Activated CD8-positive, alpha-beta T cell treated with anti-CD3 and anti-CD28 coated beads, Interleukin-2, amount 10 ng/mL, durations not matched to agents 7 days and 5 days (primary cell): ENCODE results near the gene RERE. TPM values are rescaled to one million over a fixed set of nuclear protein-coding genes. Genes with fewer than 3 reads are reported as not detected.

Experiments used
- ATAC-seq: fragments of 150-1000 bp; cut with Tn5 transposase; one replicate; pipeline ENCODE4 v1.10.0; 2021; ENCODE audit warnings: moderate library complexity
- CTCF ChIA-PET: fragments of 350-600 bp; sonication (Branson Sonifier 250); formaldehyde crosslinking; loops from one replicate; lab custom pipeline; 2021; ENCODE audit warnings: antibody characterized with exemption; lab: Charles Lee
- POLR2A ChIA-PET: fragments of 350-600 bp; sonication (Branson Sonifier 250); formaldehyde crosslinking; loops from one replicate; lab custom pipeline; 2021; ENCODE audit warnings: antibody characterized with exemption; lab: Charles Lee
- DNase-seq: peaks from one replicate; pipeline ENCODE4 v3.0.0-alpha.2; 2020
- H3K27ac Mint-ChIP-seq: one replicate; pipeline ENCODE4 v1.8.0; 2021; ENCODE audit warnings: mild to moderate bottlenecking, mixed read lengths
- H3K27me3 Mint-ChIP-seq: one replicate; pipeline ENCODE4 v1.8.0; 2021; ENCODE audit warnings: low read depth, mixed read lengths
- H3K36me3 Mint-ChIP-seq: one replicate; pipeline ENCODE4 v1.8.0; 2021; ENCODE audit warnings: low read depth, mixed read lengths
- H3K4me1 Mint-ChIP-seq: one replicate; pipeline ENCODE4 v1.8.0; 2021; ENCODE audit warnings: low read depth, mixed read lengths
- H3K4me3 Mint-ChIP-seq: one replicate; pipeline ENCODE4 v1.8.0; 2021; ENCODE audit warnings: mild to moderate bottlenecking, mixed read lengths
- H3K9me3 Mint-ChIP-seq: one replicate; pipeline ENCODE4 v1.8.0; 2022; ENCODE audit warnings: mixed read lengths; ENCODE audit not compliant: insufficient read depth
- total RNA-seq, 2 experiments: library from RNA; stranded (reverse); gene quantifications; one replicate each; pipeline ENCODE4 v1.2.3, GENCODE V29; 2021

Gene RERE
- total RNA-seq, 2 experiments from 2014 or later = 37.4 to 44.7 TPM

DNA sequence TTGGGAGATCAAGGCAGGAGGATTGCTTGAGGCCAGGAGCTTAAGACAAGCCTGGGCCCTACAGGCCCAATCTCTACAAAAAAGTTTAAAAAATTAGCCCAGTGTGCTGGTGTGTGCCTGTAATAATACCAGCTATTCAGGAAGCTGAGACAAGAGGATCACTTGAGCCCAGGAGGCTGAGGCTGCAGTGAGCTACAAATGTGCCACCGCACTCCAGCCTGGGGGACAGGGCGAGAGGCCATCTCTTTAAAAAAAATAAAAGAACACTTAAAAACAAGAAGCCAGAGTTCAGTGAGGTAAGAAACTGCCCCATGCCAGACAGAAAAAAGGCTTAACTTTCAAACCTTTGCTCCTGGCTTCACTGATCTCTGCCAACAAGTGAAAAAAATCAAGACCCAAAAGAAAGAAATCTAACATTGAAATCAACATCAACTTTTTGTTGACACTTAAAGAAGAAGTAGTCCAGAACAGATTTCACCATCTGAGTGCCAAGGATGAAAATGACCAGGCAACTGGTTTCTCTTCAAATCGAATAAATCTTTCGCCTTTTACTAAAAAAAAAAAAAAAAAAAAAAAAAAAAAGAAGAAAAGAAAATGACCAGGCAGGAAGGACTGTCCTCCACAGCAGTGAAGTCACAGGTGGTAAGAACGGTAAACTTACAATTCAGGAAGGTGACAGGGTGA is 448.3 kb downstream of the RERE start:
- H3K4me1 Mint-ChIP-seq = peaks cover 7% of the 10 kb centered on the region
- ATAC-seq = no peak
- H3K36me3 Mint-ChIP-seq = peaks cover 5% of the 10 kb centered on the region
- POLR2A ChIA-PET = no interaction called here
- CTCF ChIA-PET = interaction anchor here (0.6 to 1.4 kb wide), 2 partner anchors 9 to 439 kb away, joined by 3 read pairs; no protein-coding TSS in a partner anchor
- no peak for DNase-seq
- no peaks in the 10 kb centered on the region for H3K9me3 Mint-ChIP-seq
- H3K27me3 Mint-ChIP-seq = no peaks in the 10 kb centered on the region
- H3K27ac Mint-ChIP-seq = no peak overlapping the region
- no peak overlapping the region for H3K4me3 Mint-ChIP-seq

DNA sequence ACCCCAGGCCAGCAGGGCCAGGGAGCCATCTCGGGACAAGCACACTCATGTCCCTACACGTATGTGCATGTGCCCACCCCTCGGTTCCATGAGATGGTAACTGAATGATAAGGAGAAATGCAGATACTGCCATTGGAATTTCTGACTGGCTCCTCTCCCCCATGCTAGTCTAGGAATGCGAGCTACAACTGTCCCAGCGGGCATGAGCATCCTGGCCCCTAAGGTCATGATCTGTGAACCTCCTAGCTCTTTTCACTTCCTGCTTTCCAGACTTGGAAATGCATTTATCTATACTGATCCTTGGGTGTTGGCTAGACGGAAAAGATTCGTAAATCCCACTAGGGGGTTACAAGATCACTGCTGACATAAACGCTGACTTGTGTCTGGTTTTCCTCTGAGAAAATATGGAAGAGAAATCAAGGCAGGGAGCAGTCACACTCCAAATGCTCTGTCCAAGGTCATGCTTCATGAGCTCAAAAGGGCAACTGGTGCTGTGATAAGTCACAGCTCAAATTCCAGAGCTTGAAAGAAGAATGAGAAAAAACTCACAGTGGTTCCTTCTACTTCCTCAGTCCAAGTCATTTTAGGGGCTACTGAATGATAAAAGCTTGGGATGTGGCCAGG is 449.8 kb downstream of the RERE start:
- Mint-ChIP-seq H3K9me3 (no peaks in the 10 kb centered on the region), H3K4me3 (no peak overlapping the region), H3K36me3 (peaks cover 5% of the 10 kb centered on the region), H3K27ac (no peak overlapping the region), H3K27me3 (no peaks in the 10 kb centered on the region), H3K4me1 (peaks cover 7% of the 10 kb centered on the region)
- CTCF ChIA-PET = interaction anchor here (1.4 kb wide), 1 partner anchor 10 kb away, joined by 3 read pairs; no protein-coding TSS in a partner anchor
- POLR2A ChIA-PET = no interaction called here
- no peak for DNase-seq
- no peak for ATAC-seq

DNA sequence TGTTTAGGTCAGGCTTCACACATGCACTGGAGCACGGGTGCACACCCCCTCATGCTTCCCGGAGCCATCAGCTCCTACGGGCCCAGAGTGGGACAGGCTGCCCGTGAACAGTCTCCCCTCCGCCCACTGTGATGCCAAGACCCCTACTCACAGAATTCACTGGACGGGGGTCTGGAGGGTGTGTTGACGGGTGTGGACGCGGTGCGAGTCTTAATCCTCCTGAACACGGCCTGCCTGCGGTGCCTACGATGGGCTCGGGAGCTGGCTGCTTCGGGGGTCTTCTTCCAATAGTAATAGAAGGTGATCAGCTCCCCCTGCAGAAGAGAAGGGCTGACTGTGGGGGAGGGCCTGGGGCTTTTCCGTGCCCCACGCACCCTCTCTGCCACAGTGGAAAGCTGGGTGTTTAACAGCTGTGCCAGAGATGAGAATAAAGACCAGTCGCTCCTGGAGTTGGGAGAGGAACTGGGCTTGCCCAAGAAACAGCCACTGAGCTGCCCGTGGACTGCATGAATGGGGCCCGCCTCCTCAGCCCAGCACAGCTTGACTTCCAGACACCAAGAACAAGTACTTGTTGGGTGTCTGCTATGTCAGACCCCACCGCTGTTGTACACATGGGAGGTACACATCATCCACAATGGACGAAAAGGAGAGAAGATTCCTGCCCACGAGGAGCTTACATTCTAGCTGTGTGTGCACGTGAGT is 451.6 kb downstream of the RERE start:
- ChIA-PET CTCF (interaction anchor here (1.0 to 1.1 kb wide), 2 partner anchors 14 to 351 kb away, joined by 3 to 4 read pairs; no protein-coding TSS in a partner anchor), POLR2A (no interaction called here)
- Mint-ChIP-seq H3K4me1 (peaks cover 7% of the 10 kb centered on the region), H3K9me3 (no peaks in the 10 kb centered on the region), H3K4me3 (no peak overlapping the region), H3K36me3 (peaks cover 5% of the 10 kb centered on the region), H3K27me3 (no peaks in the 10 kb centered on the region), H3K27ac (no peak overlapping the region)
- ATAC-seq (no peak), DNase-seq (no peak)

DNA sequence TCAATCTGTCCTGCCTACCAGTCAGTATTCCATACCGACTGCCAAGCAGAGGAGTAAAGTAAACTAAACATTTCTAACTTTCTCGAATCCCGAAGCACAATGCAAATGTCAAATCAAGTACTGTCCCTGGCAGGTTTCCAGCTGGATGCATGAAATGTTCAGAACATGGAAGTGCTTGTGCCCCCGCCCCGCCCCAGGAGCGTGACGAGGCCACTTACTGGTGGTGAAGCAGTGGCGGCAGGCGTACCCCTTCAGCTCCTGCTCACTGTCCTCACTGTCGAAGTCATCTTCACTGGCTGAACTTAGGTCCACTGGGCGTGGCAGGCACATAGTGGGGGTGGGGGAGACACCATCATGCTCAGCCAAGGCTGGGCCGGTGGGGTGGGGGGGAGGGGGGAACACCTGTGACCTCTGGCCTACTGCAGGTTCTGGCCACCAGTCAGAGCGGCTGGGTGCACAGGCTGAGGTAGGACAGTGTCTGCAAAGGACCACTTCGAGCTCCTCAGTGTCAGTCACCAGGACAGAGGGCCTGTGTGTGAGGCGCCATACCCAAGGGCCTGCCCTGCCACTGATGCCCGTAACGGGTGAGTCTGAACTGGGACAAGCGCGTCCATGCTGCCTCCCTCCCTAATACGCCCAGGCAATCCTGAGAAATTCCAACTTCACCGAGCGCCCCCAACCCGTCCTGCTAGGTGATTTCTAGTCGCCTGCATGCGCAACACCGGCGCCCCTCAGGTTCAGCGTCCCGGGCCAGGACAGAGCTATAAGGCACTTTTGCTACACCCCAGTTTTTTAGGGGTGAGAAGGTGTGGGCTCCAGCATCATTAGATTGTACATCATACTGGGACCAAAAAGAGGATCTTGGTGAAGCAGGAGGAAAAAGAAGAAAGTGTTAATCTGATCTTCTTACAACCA is 452.7 kb downstream of the RERE start:
- no peak for DNase-seq
- CTCF ChIA-PET = interaction anchor here (1.1 kb wide), 1 partner anchor 13 kb away, joined by 3 read pairs; no protein-coding TSS in a partner anchor
- ATAC-seq = no peak
- Mint-ChIP-seq H3K27me3 (no peaks in the 10 kb centered on the region), H3K9me3 (no peaks in the 10 kb centered on the region), H3K36me3 (peaks cover 5% of the 10 kb centered on the region), H3K4me1 (peaks cover 2% of the 10 kb centered on the region), H3K4me3 (no peak overlapping the region), H3K27ac (no peak overlapping the region)
- POLR2A ChIA-PET = no interaction called here

DNA sequence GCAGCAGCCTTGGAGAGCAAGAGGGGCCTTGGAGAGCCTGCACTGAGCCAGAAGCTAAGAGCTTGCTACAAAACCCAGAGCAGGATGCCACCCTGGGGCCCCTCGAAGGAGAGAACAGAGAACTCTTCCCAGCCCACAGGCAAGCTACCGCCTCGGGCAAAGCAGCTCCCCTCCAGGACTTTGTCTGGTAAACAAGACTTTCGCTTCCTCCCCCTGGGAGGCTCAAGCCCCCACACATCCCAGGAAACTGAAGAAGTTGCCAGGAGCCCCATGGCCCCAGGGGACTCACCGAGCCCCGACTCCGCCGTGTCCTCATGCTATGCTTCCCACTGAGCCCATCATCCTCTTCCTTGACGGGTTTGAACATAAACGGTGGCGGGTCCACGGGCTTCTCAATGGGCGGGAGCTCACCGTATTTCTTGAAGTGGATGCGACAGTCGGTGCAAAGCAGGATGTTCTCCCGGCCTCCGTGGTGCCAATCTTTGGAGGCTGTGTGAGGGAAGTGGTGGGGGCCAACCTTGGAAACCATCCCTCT is 453.6 kb downstream of the RERE start:
- Mint-ChIP-seq H3K36me3 (peaks cover 5% of the 10 kb centered on the region), H3K9me3 (no peaks in the 10 kb centered on the region), H3K4me1 (no peaks in the 10 kb centered on the region), H3K27ac (no peak overlapping the region), H3K4me3 (no peak overlapping the region), H3K27me3 (no peaks in the 10 kb centered on the region)
- no peak for ATAC-seq
- no peak for DNase-seq
- ChIA-PET CTCF (interaction anchor here (1.2 kb wide), 1 partner anchor 388 kb away, joined by 3 read pairs; no protein-coding TSS in a partner anchor), POLR2A (no interaction called here)

DNA sequence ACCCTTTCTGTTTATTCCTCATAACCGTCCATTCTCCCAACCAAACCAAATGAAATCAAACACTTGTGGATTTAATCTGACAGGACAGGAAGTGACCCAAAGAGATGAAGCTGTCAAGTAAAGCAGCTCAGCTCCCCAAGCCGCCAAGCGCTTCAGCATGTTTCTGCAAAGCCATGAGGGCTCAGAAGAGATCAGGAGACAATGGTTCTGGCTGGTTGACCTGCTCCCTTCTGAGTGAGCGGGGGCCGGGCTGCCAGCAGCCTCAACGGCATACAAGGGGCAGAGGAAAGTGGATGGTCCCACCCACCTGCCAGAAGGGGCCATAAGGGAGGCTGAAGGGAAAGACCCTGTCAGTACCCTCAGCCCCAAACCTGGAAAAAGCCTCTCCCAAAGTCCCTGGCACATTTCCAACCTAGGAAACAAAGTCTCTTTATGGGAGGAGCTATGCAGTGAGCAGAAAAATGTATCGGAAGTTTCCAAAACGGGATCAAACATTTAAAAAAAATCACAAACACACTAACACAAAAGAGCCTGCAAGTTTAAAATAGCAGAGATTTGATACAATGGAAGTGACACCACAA is 454.2 kb downstream of the RERE start:
- no peak overlapping the region for H3K27ac Mint-ChIP-seq
- H3K36me3 Mint-ChIP-seq = peaks cover 5% of the 10 kb centered on the region
- ATAC-seq (no peak), DNase-seq (no peak)
- POLR2A ChIA-PET = no interaction called here
- no peaks in the 10 kb centered on the region for H3K9me3 Mint-ChIP-seq
- no peaks in the 10 kb centered on the region for H3K27me3 Mint-ChIP-seq
- no peak overlapping the region for H3K4me3 Mint-ChIP-seq
- H3K4me1 Mint-ChIP-seq = no peaks in the 10 kb centered on the region
- CTCF ChIA-PET = interaction anchor here (1.2 kb wide), 1 partner anchor 388 kb away, joined by 3 read pairs; no protein-coding TSS in a partner anchor

DNA sequence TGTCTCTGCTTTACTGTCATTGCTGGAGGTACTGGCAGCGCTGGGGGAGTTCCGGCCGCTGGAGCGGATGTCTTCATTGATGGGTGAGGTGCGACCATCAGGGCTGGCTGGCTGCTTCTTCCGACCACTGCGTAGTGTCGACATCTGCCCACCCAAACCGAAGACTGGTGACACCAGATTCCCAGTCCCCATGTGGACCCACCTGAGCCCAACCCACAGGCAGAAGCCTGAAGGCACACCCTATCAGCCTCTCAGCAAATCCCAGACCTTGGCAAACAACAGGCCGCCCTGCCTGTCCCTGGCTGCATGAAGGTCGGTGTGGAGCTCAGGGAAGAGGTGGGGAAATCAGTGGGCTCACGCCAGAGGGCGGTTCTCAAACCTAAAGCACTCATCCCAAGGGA is 454.7 kb downstream of the RERE start:
- CTCF ChIA-PET = no interaction called here
- H3K4me1 Mint-ChIP-seq = no peaks in the 10 kb centered on the region
- POLR2A ChIA-PET = no interaction called here
- H3K4me3 Mint-ChIP-seq = no peak overlapping the region
- ATAC-seq (no peak), DNase-seq (no peak)
- H3K9me3 Mint-ChIP-seq = no peaks in the 10 kb centered on the region
- peaks cover 9% of the 10 kb centered on the region for H3K36me3 Mint-ChIP-seq
- H3K27ac Mint-ChIP-seq = no peak overlapping the region
- no peaks in the 10 kb centered on the region for H3K27me3 Mint-ChIP-seq

DNA sequence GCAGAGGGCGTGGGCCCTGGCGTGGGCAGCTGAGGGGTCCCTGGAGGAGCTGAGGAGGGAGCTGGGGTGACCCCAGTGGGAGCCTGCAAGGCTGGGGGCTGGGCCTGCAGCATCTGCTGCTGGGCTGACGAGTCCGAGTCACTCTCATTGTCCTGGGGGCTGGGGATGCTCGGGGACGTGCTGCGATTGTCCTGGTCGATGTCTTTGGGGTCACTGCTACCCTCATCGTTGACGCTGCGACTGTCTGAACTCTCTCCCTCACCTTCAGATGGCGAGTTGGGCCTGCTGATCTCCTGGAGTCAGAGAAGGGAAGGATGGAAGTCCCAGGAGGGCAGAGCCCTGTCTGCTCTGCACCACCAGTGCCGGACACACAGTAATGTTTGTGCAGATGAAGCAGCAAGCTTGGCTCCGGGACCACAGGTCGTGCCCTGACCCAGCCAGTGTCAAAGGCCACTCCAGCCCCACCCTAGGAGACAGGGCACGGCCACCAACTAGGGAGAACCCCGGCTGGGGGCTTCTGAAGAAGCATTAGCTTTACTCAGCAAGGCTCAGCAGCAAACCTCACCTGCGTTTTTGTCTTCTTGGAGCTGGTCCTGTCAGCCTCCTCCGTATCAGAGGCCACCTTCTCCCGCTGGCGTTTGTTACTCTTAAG is 456.1 kb downstream of the RERE start:
- DNase-seq = no peak
- ChIA-PET POLR2A (no interaction called here), CTCF (no interaction called here)
- Mint-ChIP-seq H3K4me3 (no peak overlapping the region), H3K9me3 (no peaks in the 10 kb centered on the region), H3K27ac (no peak overlapping the region), H3K4me1 (no peaks in the 10 kb centered on the region), H3K36me3 (peaks cover 12% of the 10 kb centered on the region), H3K27me3 (no peaks in the 10 kb centered on the region)
- ATAC-seq = no peak

DNA sequence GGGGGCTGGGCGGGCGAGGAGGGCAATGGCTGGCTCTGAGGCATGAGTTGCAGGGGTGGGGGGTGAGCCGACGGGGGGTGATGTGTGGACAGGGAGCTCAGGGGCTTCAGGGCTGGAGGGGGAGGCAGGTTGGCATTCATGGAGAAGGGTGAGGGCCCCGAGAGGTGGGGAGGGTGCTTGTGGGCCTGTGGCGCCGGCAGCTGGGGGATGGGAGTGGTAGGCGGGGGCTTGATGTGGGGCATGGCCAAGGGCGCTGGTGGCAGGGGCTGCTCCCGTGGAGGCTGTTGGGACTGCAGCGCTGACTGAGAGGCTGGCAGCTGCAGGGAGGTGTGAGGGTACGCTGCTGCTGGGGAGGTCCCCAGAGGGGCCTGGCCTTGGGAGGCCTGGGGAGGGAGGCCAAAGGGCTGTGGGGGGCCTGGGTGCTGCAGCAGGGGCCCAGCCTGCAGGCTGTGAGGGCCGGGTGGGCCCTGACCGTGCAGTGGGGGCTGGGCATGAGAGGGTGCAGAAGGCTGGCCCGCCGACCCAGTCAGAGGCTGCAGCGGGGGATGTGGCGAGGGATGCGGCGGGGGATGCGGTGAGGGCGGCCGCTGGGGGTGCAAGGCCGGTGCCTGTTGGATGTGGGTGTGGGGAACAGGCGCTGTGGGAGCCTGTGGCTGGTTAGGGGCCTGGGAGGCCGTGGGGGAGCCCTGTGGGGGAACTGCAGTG is 456.8 kb downstream of the RERE start:
- peaks cover 12% of the 10 kb centered on the region for H3K36me3 Mint-ChIP-seq
- H3K4me3 Mint-ChIP-seq = no peak overlapping the region
- DNase-seq (no peak), ATAC-seq (no peak)
- H3K27ac Mint-ChIP-seq = no peak overlapping the region
- no peaks in the 10 kb centered on the region for H3K27me3 Mint-ChIP-seq
- no peaks in the 10 kb centered on the region for H3K9me3 Mint-ChIP-seq
- ChIA-PET POLR2A (no interaction called here), CTCF (no interaction called here)
- no peaks in the 10 kb centered on the region for H3K4me1 Mint-ChIP-seq
